Measurements from ENCODE around the gene SPRR5. TPM values are rescaled to one million over a fixed set of nuclear protein-coding genes. Genes with fewer than 3 reads are reported as not detected.

Gene SPRR5, protein sequence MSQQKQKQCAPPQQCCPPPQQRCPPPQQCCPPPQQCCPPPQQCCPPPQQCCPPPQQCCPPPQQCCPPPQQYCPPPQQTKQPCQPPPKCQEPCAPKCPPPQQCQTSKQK
- not detected for total RNA-seq

DNA sequence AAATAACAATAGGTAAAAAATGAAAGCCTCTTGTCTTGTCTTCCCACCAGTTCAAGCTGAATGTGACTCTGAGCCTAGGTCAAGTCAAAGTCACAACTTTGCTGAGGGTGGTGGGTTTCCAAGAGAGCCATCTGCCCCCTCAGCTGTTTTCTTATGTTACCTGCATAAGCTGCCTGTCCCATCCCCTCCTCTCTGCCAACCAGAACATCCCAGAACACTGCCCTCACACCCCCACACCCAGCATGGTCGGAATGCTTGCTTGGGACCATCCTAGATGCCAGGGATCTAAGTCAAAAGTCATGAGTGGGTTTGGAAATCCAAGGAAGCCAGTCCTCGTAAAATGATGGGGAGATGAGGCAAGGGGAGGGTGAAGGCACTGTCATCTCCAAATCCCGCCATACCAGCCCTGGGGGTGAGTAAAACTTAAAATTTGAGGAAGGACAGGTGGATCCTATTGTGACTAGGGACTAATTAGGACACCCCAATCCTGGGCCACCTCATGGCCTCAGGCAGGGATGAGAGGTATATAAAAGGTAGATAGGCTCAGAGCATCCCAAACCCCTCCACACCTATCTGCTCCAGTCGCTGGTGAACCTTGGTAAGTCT is at the start of gene SPRR5:
Gene SPRR5 (plus strand): TSS at position 556 of the 606 bp plus-strand sequence. CDS start 1,349 bp downstream, outside the sequence.
- TF ChIP-seq, protein P1, sequence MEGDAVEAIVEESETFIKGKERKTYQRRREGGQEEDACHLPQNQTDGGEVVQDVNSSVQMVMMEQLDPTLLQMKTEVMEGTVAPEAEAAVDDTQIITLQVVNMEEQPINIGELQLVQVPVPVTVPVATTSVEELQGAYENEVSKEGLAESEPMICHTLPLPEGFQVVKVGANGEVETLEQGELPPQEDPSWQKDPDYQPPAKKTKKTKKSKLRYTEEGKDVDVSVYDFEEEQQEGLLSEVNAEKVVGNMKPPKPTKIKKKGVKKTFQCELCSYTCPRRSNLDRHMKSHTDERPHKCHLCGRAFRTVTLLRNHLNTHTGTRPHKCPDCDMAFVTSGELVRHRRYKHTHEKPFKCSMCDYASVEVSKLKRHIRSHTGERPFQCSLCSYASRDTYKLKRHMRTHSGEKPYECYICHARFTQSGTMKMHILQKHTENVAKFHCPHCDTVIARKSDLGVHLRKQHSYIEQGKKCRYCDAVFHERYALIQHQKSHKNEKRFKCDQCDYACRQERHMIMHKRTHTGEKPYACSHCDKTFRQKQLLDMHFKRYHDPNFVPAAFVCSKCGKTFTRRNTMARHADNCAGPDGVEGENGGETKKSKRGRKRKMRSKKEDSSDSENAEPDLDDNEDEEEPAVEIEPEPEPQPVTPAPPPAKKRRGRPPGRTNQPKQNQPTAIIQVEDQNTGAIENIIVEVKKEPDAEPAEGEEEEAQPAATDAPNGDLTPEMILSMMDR (IDR thresholded peaks at IDR 0.05) = no peak
- Histone ChIP-seq H3K27ac (no peak within 1 kb of the TSS), H3K27me3 (no peaks in the 10 kb centered on the region), H3K9me3 (no peaks in the 10 kb centered on the region), H3K9ac (ENCODE audit: low read depth in 2 of 2, low read length in 2 of 2) (no peak within 1 kb of the TSS), H3K4me3 (no peak within 1 kb of the TSS), H3K36me3 (no peaks in the 10 kb centered on the region), H3K4me1 (no peaks in the 10 kb centered on the region)
- intact Hi-C loops (cut with DNase I) = no loop called here
- DNase-seq = no peak

DNA sequence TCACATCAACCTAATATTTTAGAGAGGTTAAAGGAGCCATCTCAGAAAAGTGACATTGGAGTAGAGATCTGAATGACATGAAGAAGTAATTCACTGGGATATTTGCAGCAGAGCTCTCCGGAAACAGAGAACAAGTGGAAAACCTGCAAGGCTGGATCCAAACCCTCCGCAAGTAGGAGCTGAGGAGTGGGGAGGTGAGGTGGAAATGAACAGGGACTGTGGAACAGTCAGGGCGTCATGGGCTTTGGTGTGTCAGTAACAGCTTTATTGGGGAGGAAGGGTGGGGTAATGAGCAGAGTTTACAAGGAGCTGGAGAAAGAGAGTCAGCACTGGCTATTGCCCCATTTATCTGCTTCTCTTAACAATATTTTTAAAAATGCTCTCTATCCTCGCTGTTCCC is 48.0 kb upstream of the SPRR5 start:
- Histone ChIP-seq H3K27me3 (no peaks in the 10 kb centered on the region), H3K4me3 (no peak overlapping the region), H3K36me3 (no peaks in the 10 kb centered on the region), H3K9me3 (no peaks in the 10 kb centered on the region), H3K9ac (ENCODE audit: low read depth in 2 of 2, low read length in 2 of 2) (no peak overlapping the region), H3K27ac (no peak overlapping the region), H3K4me1 (no peaks in the 10 kb centered on the region)
- intact Hi-C loops (cut with DNase I) = no loop called here
- TF ChIP-seq, protein P1 (IDR thresholded peaks at IDR 0.05) = no peak
- no peak for DNase-seq

DNA sequence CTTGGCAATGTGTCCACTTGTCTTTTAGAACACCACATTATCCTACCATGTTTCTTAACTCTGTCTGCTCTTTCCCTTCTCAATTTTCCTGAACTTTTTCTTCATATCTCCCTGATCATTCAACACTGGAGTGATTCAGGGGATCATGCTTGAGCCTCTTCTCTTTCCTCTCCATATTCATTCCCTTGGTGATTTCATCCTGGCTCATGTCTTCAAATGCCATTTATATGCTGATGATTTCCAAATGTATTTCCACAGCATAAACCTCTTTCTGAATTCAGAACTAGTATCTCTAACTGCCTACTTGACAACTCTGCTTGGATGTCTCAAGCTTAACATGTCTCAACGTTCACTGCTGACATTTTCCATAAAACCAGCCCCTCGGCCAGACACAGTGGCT is 47.1 kb upstream of the SPRR5 start:
- intact Hi-C loops (cut with DNase I) = no loop called here
- H3K36me3 ChIP-seq = no peaks in the 10 kb centered on the region
- H3K4me3 ChIP-seq = no peak overlapping the region
- H3K27me3 ChIP-seq = no peaks in the 10 kb centered on the region
- no peak overlapping the region for H3K9ac ChIP-seq (ENCODE audit: low read depth in 2 of 2, low read length in 2 of 2)
- H3K4me1 ChIP-seq = no peaks in the 10 kb centered on the region
- no peak for DNase-seq
- H3K27ac ChIP-seq = no peak overlapping the region
- TF ChIP-seq, protein P1 (IDR thresholded peaks at IDR 0.05) = no peak
- H3K9me3 ChIP-seq = no peaks in the 10 kb centered on the region

DNA sequence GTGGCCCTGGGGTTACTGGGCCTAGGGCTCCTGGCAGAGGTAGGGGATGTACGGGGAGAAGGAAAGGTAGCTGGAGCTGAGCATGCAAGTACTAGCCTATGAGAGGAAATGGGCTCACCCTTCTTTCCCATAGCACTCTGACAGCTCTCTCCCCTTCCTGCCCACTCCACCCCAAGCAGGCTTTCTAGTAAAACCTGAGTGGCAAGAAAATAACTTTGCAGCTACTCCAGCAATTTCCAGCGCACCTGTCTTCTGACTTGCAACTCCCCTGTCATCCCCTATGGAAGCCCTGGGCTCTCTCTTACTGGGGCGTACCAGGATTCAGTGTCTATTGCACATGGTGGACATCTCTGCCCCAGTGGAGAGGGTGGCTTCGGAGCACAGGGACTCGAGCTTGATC is 45.4 kb upstream of the SPRR5 start:
- no peak overlapping the region for H3K27ac ChIP-seq
- no peaks in the 10 kb centered on the region for H3K9me3 ChIP-seq
- no peak for DNase-seq
- H3K9ac ChIP-seq (ENCODE audit: low read depth in 2 of 2, low read length in 2 of 2) = no peak overlapping the region
- no peaks in the 10 kb centered on the region for H3K36me3 ChIP-seq
- no peak overlapping the region for H3K4me3 ChIP-seq
- intact Hi-C loops (cut with DNase I) = no loop called here
- no peaks in the 10 kb centered on the region for H3K4me1 ChIP-seq
- TF ChIP-seq, protein P1 (IDR thresholded peaks at IDR 0.05) = no peak
- H3K27me3 ChIP-seq = no peaks in the 10 kb centered on the region

DNA sequence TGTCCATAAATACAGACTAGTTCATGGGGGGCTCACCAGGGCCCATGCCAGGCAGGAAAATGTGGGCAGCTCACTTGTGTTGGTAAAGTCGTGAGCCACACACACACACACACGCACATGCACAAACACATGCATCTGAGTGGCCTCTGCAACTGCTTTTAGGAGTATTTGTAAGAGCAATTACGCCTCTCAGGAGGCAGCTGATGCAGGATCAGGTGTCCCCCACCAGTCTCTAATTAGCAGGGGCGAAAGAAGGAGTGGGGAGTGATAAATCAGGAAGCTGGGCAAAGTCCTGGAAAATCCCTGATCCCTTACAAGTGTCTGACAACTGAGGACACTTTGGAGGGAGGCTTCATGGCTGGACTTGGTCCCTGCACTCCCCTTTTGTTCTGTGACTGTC is 44.4 kb upstream of the SPRR5 start:
- intact Hi-C loops (cut with DNase I) = no loop called here
- Histone ChIP-seq H3K4me3 (no peak overlapping the region), H3K9me3 (no peaks in the 10 kb centered on the region), H3K27ac (no peak overlapping the region), H3K9ac (ENCODE audit: low read depth in 2 of 2, low read length in 2 of 2) (no peak overlapping the region), H3K27me3 (no peaks in the 10 kb centered on the region), H3K4me1 (no peaks in the 10 kb centered on the region), H3K36me3 (no peaks in the 10 kb centered on the region)
- DNase-seq = no peak
- TF ChIP-seq, protein P1 (IDR thresholded peaks at IDR 0.05) = no peak

Measured in colonic mucosa (tissue), 4 donors.